Ureter (tissue), 1 donor: ENCODE data around the gene FAM131C. TPM values are rescaled to one million over a fixed set of nuclear protein-coding genes. Genes with fewer than 3 reads are reported as not detected.

Source experiments
- DNase-seq: peaks from one replicate; pipeline ENCODE4 v3.0.0-alpha.2; 2020; ENCODE audit warnings: low spot score
- total RNA-seq: library from RNA; stranded (reverse); gene quantifications from one replicate; pipeline ENCODE4 v1.2.4, GENCODE V29; 2023
- donor health status: DM: yes; HTN: yes; CAD: no.

The FAM131C gene
- total RNA-seq, 1 donor from 2014 or later: 0.60 TPM

GRCh38 chr1:16015960-16016901 is 57.2 kb downstream of the FAM131C start:
- DNase-seq: no peak

GRCh38 chr1:16015491-16015890 is 58.0 kb downstream of the FAM131C start:
- DNase-seq: no peak

- no peak for DNase-seq
Observed at GRCh38 chr1:16014509-16015482, 58.7 kb downstream of the FAM131C start.

- no peak for DNase-seq
Observed at GRCh38 chr1:16013908-16014258, 59.6 kb downstream of the FAM131C start.

- peak; percentile 75 for DNase-seq
Observed at GRCh38 chr1:16013220-16013907, 60.1 kb downstream of the FAM131C start.

- peak; percentile 87 for DNase-seq
Observed at GRCh38 chr1:16012590-16013219, 60.7 kb downstream of the FAM131C start.

- DNase-seq: no peak
Observed at GRCh38 chr1:16011936-16012589, 61.4 kb downstream of the FAM131C start.

GRCh38 chr1:16010837-16011236 is 62.6 kb downstream of the FAM131C start:
- DNase-seq: no peak

- no peak for DNase-seq
Observed at GRCh38 chr1:16009678-16010077, 63.8 kb downstream of the FAM131C start.

- peak; percentile 84 for DNase-seq
Observed at GRCh38 chr1:16009030-16009460, 64.4 kb downstream of the FAM131C start.

Other genes starting within 250 kb of the FAM131C start
- gene SPEN, start 225.9 kb downstream of the FAM131C start, total RNA-seq: 85.2 TPM
- 44.4 TPM for gene ZBTB17, start 97.5 kb downstream of the FAM131C start, total RNA-seq
- not detected for gene SRARP, start 69.4 kb downstream of the FAM131C start, total RNA-seq
- 36.2 TPM for gene HSPB7, start 55.6 kb downstream of the FAM131C start, total RNA-seq
- gene CLCNKA, start 51.6 kb downstream of the FAM131C start, total RNA-seq: 2.2 TPM
- gene CLCNKB, start 29.9 kb downstream of the FAM131C start, total RNA-seq: 0.65 TPM
- gene EPHA2, start 82.4 kb upstream of the FAM131C start, total RNA-seq: 58.9 TPM
- 24.8 TPM for gene ARHGEF19, start 139.0 kb upstream of the FAM131C start, total RNA-seq
- 9.0 TPM for gene CPLANE2, start 163.5 kb upstream of the FAM131C start, total RNA-seq